Activated T-helper 2 cell treated with anti-CD3 and anti-CD28 coated beads, Interferon-gamma antibody, Interleukin-2, Interleukin-4, amounts not matched to agents 10 μg/mL and 5 μg/mL and 100 μg/mL, durations not matched to agents 14 hours and 24 hours and 36 hours (primary cell): ENCODE results near the gene NEK4. TPM values are rescaled to one million over a fixed set of nuclear protein-coding genes. Genes with fewer than 3 reads are reported as not detected.
"Not testable (repeated sequence)": the region's sequence is repeated elsewhere in the genome, so short reads cannot be mapped to it uniquely, and the experiment has no call there.

ENCODE experiments used
- DNase-seq: peaks from one replicate; pipeline ENCODE4 v3.0.0; 2021; ENCODE audit warnings: low spot score
- H3K27ac Mint-ChIP-seq: one replicate; pipeline ENCODE4 v1.8.0; 2021; ENCODE audit warnings: mixed read lengths
- H3K27me3 Mint-ChIP-seq: one replicate; pipeline ENCODE4 v1.8.0; 2021; ENCODE audit warnings: low read depth, mixed read lengths
- H3K36me3 Mint-ChIP-seq: one replicate; pipeline ENCODE4 v1.8.0; 2021; ENCODE audit warnings: low read depth, mixed read lengths
- H3K4me1 Mint-ChIP-seq: one replicate; pipeline ENCODE4 v1.8.0; 2021; ENCODE audit warnings: low read depth, mixed read lengths
- H3K4me3 Mint-ChIP-seq: one replicate; pipeline ENCODE4 v1.8.0; 2021; ENCODE audit warnings: low read depth, mild to moderate bottlenecking, moderate library complexity, mixed read lengths
- H3K9me3 Mint-ChIP-seq: one replicate; pipeline ENCODE4 v1.8.0; 2021; ENCODE audit warnings: mixed read lengths
- intact Hi-C: fragments of 100-400 bp; cut with micrococcal nuclease; formaldehyde crosslinking; loops from one replicate; pipeline ENCODE4 v1.15.1; 2023
- total RNA-seq: library from RNA; stranded (reverse); gene quantifications from 2 replicates; pipeline ENCODE4 v1.2.3, GENCODE V29; 2022

The NEK4 gene
- total RNA-seq, 1 donor from 2014 or later: 26.7 TPM

- DNase-seq: no peak
- no peaks in the 10 kb centered on the region for H3K27me3 Mint-ChIP-seq
- peaks cover 85% of the 10 kb centered on the region for H3K36me3 Mint-ChIP-seq
- intact Hi-C loops: no loop called here
- no peak overlapping the region for H3K4me3 Mint-ChIP-seq
- H3K4me1 Mint-ChIP-seq: peaks cover 10% of the 10 kb centered on the region
- H3K9me3 Mint-ChIP-seq: peaks cover 65% of the 10 kb centered on the region
- H3K27ac Mint-ChIP-seq: no peak overlapping the region
Measured at GRCh38 chr3:52730681-52731080, 40.1 kb downstream of the NEK4 start.

- H3K4me1 Mint-ChIP-seq, DNase-seq, H3K27ac Mint-ChIP-seq, H3K4me3 Mint-ChIP-seq, H3K27me3 Mint-ChIP-seq, intact Hi-C loops: not testable (repeated sequence)
- peaks cover 74% of the 10 kb centered on the region for H3K36me3 Mint-ChIP-seq
- H3K9me3 Mint-ChIP-seq: peaks cover 56% of the 10 kb centered on the region
Measured at GRCh38 chr3:52728753-52729152, 42.0 kb downstream of the NEK4 start.

DNA sequence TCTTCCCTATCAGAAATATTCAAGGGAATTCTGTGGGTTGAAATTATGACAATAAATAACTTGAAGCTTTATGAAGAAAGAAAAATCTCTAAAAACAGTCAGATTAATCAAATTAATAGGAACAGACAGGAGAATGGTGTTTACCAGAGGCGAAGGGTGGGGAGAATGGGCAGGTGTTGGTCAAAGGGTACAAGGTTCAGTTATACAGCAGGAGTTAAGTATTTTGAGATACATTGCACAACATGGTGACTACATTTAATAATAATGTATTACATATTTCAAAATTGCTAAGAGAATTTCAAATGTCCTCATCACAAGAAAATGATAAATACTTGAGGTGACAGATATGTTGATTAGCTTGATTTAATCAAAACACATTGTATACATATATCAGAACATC lies 46.2 kb downstream of the NEK4 start:
- H3K27me3 Mint-ChIP-seq: no peaks in the 10 kb centered on the region
- H3K27ac Mint-ChIP-seq: no peak overlapping the region
- no peak overlapping the region for H3K4me3 Mint-ChIP-seq
- H3K4me1 Mint-ChIP-seq: peaks cover 22% of the 10 kb centered on the region
- peaks cover 52% of the 10 kb centered on the region for H3K36me3 Mint-ChIP-seq
- intact Hi-C loops: no loop called here
- peaks cover 32% of the 10 kb centered on the region for H3K9me3 Mint-ChIP-seq
- DNase-seq: no peak

DNA sequence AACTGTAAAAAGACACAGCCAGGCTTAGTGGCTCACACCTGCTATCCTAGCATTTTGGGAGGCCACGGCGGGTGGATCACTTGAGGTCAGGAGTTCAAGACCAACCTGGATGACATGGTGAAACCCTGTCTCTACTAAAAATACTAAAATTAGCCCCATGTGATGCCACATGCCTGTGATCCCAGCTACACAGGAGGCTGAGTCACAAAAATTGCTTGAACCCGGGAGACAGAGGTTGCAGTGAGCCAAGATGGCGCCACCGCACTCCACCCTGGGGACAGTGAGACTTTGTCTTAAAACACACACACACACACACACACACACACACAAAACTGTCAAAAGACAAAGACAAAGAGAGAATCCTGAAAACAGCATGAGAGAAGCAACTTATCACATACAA lies 46.8 kb downstream of the NEK4 start:
- peaks cover 31% of the 10 kb centered on the region for H3K9me3 Mint-ChIP-seq
- intact Hi-C loops: no loop called here
- H3K27ac Mint-ChIP-seq: no peak overlapping the region

GRCh38 chr3:52722491-52722890 lies 48.2 kb downstream of the NEK4 start:
- Mint-ChIP-seq H3K4me1 (peaks cover 22% of the 10 kb centered on the region), H3K36me3 (peaks cover 43% of the 10 kb centered on the region), H3K9me3 (peaks cover 19% of the 10 kb centered on the region), H3K4me3 (no peak overlapping the region), H3K27ac (no peak overlapping the region), H3K27me3 (no peaks in the 10 kb centered on the region)
- intact Hi-C loops: no loop called here
- DNase-seq: no peak

More for the DNA sequence above, 46.8 kb downstream of the NEK4 start:
- DNase-seq: no peak
- H3K36me3 Mint-ChIP-seq: peaks cover 52% of the 10 kb centered on the region
- no peak overlapping the region for H3K4me3 Mint-ChIP-seq
- H3K27me3 Mint-ChIP-seq: no peaks in the 10 kb centered on the region
- H3K4me1 Mint-ChIP-seq: peaks cover 22% of the 10 kb centered on the region

- H3K36me3 Mint-ChIP-seq: peaks cover 39% of the 10 kb centered on the region
- peaks cover 22% of the 10 kb centered on the region for H3K4me1 Mint-ChIP-seq
- H3K27me3 Mint-ChIP-seq: no peaks in the 10 kb centered on the region
- no peak overlapping the region for H3K4me3 Mint-ChIP-seq
- H3K9me3 Mint-ChIP-seq: peaks cover 18% of the 10 kb centered on the region
- intact Hi-C loops: no loop called here
- H3K27ac Mint-ChIP-seq: no peak overlapping the region
- no peak for DNase-seq
Measured at GRCh38 chr3:52721730-52722008, 49.1 kb downstream of the NEK4 start.

GRCh38 chr3:52721002-52721729 lies 49.6 kb downstream of the NEK4 start:
- no peak overlapping the region for H3K4me3 Mint-ChIP-seq
- H3K4me1 Mint-ChIP-seq: peaks cover 22% of the 10 kb centered on the region
- H3K27me3 Mint-ChIP-seq: no peaks in the 10 kb centered on the region
- H3K9me3 Mint-ChIP-seq: peaks cover 18% of the 10 kb centered on the region
- H3K27ac Mint-ChIP-seq: peak overlapping the region; percentile 66
- peak; percentile 20 for DNase-seq
- peaks cover 38% of the 10 kb centered on the region for H3K36me3 Mint-ChIP-seq
- intact Hi-C loops: no loop called here

DNA sequence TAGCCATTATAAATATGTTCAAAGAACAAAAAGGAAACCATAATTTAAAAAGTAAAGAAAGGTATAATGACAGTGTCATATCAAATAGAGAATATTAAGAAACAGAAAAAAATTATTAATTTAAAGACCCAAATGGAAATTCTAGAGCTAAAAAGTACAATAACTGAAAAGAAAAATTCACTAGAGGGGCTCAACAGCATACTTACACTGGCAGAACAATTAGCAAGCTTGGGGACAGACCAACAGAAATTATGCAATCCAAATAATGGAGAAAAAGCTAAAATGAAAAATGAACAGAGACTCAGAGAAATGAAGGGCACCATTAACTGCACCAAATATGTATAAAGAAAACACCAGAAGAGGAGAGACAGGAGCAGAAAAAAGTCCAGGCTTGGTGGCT lies 51.1 kb downstream of the NEK4 start:
- Mint-ChIP-seq H3K36me3 (peaks cover 34% of the 10 kb centered on the region), H3K4me1 (peaks cover 22% of the 10 kb centered on the region), H3K9me3 (peaks cover 15% of the 10 kb centered on the region), H3K27me3 (no peaks in the 10 kb centered on the region), H3K4me3 (no peak overlapping the region), H3K27ac (no peak overlapping the region)
- intact Hi-C loops: no loop called here
- DNase-seq: no peak

- Mint-ChIP-seq H3K36me3 (peaks cover 35% of the 10 kb centered on the region), H3K9me3 (peaks cover 14% of the 10 kb centered on the region), H3K27ac (no peak overlapping the region), H3K4me3 (no peak overlapping the region), H3K27me3 (no peaks in the 10 kb centered on the region), H3K4me1 (peaks cover 9% of the 10 kb centered on the region)
- intact Hi-C loops: no loop called here
- no peak for DNase-seq
Measured at GRCh38 chr3:52715714-52716305, 54.9 kb downstream of the NEK4 start.

- intact Hi-C loops: no loop called here
- Mint-ChIP-seq H3K4me3 (no peak overlapping the region), H3K27ac (no peak overlapping the region), H3K9me3 (peaks cover 3% of the 10 kb centered on the region), H3K4me1 (peaks cover under 1% of the 10 kb centered on the region), H3K27me3 (no peaks in the 10 kb centered on the region), H3K36me3 (peaks cover 23% of the 10 kb centered on the region)
- DNase-seq: no peak
Measured at GRCh38 chr3:52714335-52715302, 56.1 kb downstream of the NEK4 start.

DNA sequence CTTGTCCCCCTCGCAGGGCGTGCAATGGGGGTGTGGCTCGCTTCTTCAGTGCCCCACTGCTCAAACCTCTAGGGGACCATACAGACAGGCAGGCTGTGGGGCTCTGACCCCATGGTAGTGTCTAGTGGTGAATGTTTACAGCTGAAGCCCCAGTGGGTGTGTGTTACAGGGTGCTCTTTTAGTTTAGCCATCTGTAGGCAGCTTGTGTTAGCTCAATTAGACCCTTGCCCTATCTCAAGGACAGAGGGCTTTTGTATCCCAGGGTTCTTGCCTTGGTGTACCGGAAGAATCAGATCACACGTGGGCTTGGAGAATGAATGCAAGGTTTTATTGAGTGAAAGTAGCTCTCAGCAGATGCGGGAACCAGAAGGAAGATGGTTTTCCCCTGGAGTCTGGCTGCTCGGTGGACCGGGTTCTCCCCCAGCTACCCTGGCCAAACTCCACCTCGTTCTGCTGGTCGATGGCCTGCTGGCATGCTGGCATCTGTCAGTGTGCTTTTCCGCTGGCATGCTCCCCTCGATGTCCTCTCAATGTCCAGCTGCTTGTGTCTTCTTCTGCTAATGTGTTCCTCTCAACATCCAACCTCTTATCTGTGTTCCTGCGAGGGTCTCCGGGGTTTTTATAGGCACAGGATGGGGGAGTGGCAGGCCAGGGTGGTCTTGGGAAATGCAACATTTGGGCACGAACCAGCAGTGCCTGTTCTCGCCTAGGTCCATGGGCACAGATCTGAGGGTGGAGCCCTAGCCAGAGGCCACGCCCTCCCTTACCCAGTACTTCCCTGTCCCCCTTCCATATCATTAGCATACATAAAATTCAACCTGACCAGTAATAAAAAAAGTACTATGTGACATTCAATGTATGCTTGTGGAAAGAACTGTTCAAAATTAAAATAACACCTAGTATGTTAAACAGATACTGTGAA lies 58.2 kb downstream of the NEK4 start:
- no peak for DNase-seq
- intact Hi-C loops: no loop called here
- no peak overlapping the region for H3K27ac Mint-ChIP-seq
- peaks cover 26% of the 10 kb centered on the region for H3K36me3 Mint-ChIP-seq
- H3K27me3 Mint-ChIP-seq: no peaks in the 10 kb centered on the region
- no peak overlapping the region for H3K4me3 Mint-ChIP-seq
- H3K4me1 Mint-ChIP-seq: peaks cover 7% of the 10 kb centered on the region
- no peaks in the 10 kb centered on the region for H3K9me3 Mint-ChIP-seq

DNA sequence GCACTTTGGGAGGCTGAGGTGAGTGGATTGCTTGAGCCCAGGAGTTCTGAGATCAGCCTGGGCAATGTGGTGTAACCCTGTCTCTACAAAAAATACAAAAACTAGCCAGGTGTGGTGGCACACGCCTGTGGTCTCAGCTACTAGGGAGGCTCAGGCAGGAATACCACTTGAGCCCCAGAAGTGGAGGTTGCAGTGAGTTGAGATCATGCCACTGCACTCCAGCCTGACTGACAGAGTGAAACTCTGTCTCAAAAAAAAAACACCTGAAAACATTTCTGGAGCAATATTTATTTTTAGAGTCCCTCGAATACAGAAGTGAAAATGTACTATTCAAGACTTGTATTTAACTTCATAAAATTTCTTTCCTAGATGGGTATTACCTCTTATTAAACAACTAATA lies 60.2 kb downstream of the NEK4 start:
- Mint-ChIP-seq H3K27me3 (no peaks in the 10 kb centered on the region), H3K4me1 (peaks cover 10% of the 10 kb centered on the region), H3K9me3 (no peaks in the 10 kb centered on the region), H3K4me3 (no peak overlapping the region), H3K36me3 (peaks cover 33% of the 10 kb centered on the region), H3K27ac (no peak overlapping the region)
- DNase-seq: no peak
- intact Hi-C loops: no loop called here
